Hepatocyte (in vitro differentiated cells): ENCODE data around the gene NFKB1.

Experiments used
- EZH2phosphoT487 ChIP-seq: fragments of 200-600 bp; sonication (generic); IDR thresholded peaks from one replicate; pipeline ENCODE4 v1.6.1; 2018; ENCODE audit warnings: antibody characterized with exemption, mild to moderate bottlenecking, low read depth, moderate library complexity; ENCODE audit not compliant: unreplicated experiment, severe bottlenecking
- TF ChIP-seq, protein P1 (sequence below): fragments of 200-600 bp; sonication (generic); IDR thresholded peaks from 2 replicates; pipeline ENCODE4 v1.5.1; 2016; ENCODE audit warnings: antibody characterized with exemption, mild to moderate bottlenecking; ENCODE audit not compliant: poor library complexity

GRCh38 chr4:102637391-102637790 lies 136.2 kb downstream of the NFKB1 start:
- TF ChIP-seq, protein P1, sequence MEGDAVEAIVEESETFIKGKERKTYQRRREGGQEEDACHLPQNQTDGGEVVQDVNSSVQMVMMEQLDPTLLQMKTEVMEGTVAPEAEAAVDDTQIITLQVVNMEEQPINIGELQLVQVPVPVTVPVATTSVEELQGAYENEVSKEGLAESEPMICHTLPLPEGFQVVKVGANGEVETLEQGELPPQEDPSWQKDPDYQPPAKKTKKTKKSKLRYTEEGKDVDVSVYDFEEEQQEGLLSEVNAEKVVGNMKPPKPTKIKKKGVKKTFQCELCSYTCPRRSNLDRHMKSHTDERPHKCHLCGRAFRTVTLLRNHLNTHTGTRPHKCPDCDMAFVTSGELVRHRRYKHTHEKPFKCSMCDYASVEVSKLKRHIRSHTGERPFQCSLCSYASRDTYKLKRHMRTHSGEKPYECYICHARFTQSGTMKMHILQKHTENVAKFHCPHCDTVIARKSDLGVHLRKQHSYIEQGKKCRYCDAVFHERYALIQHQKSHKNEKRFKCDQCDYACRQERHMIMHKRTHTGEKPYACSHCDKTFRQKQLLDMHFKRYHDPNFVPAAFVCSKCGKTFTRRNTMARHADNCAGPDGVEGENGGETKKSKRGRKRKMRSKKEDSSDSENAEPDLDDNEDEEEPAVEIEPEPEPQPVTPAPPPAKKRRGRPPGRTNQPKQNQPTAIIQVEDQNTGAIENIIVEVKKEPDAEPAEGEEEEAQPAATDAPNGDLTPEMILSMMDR: no peak
- TF ChIP-seq EZH2phosphoT487: no peak
